ENCODE data around the gene TMEM203.

The TMEM203 gene

GRCh38 chr9:137205126-137206069 lies at the start of gene TMEM203, which contains the start of gene NDOR1:
TMEM203 (minus strand) TSS chr9:137205648; CDS start chr9:137205414, 234 bp downstream.
NDOR1 (plus strand) TSS chr9:137205700; CDS start chr9:137205778, 78 bp downstream.
- TF ChIP-seq EP300 (IDR thresholded peaks at IDR 0.05; ENCODE audit: borderline replicate concordance), result no peak; the same call in 1 of the 2 replicates
- peak; percentile 95 for TF ChIP-seq YY1 (IDR thresholded peaks at IDR 0.05; ENCODE audit: low read depth)
- peak; percentile 91 for TF ChIP-seq CREB1 (IDR thresholded peaks at IDR 0.05; ENCODE audit: low read depth)
- TF ChIP-seq NFIC (IDR thresholded peaks at IDR 0.05), result no peak
- no peak for TF ChIP-seq TEAD4 (IDR thresholded peaks at IDR 0.05)
- TF ChIP-seq ZBTB7A (IDR thresholded peaks at IDR 0.05; ENCODE audit: low read depth), result no peak
- peak; percentile 67 for TF ChIP-seq TCF12 (IDR thresholded peaks at IDR 0.05; ENCODE audit: low read depth)
- no peak for TF ChIP-seq CEBPB (IDR thresholded peaks at IDR 0.05)
- peak; percentile 83 for TF ChIP-seq MAX (IDR thresholded peaks at IDR 0.05)
- peak; percentile 90 for TF ChIP-seq TAF1 (IDR thresholded peaks at IDR 0.05; ENCODE audit: low read depth)
- TF ChIP-seq USF1 (IDR thresholded peaks at IDR 0.05), result 0 out of 2 replicates have a peak, but pooled peaks have one; percentile 14

- TF ChIP-seq EGR1 (IDR thresholded peaks at IDR 0.05), result no peak; the same call in 1 of the 2 replicates
- no peak for TF ChIP-seq CEBPB (IDR thresholded peaks at IDR 0.05)
- peak; percentile 60; the same call in 1 of the 2 replicates for TF ChIP-seq MAX (IDR thresholded peaks at IDR 0.05)
- peak; percentile 71; the same call in 1 of the 2 replicates for TF ChIP-seq ZBTB7A (IDR thresholded peaks at IDR 0.05; ENCODE audit: low read depth)
- TF ChIP-seq RAD21 (IDR thresholded peaks at IDR 0.05; ENCODE audit: low read depth), result no peak
- no peak; the same call in 1 of the 2 replicates for TF ChIP-seq TAF1 (IDR thresholded peaks at IDR 0.05; ENCODE audit: low read depth)
- TF ChIP-seq USF1 (IDR thresholded peaks at IDR 0.05), result peak; percentile 32; the same call in 1 of the 2 replicates
- no peak for TF ChIP-seq CREB1 (IDR thresholded peaks at IDR 0.05; ENCODE audit: low read depth)
- peak; percentile 16; the same call in 1 of the 2 replicates for TF ChIP-seq TEAD4 (IDR thresholded peaks at IDR 0.05)
- no peak for TF ChIP-seq FOXM1 (IDR thresholded peaks at IDR 0.05; ENCODE audit: borderline replicate concordance, low read depth)
- no peak for TF ChIP-seq TCF12 (IDR thresholded peaks at IDR 0.05; ENCODE audit: low read depth)
Observed at GRCh38 chr9:137254624-137255447, 49.4 kb upstream of the TMEM203 start, which contains the start of gene NELFB. NELFB (plus strand) TSS chr9:137255327.

GRCh38 chr9:137253717-137254623 lies 48.5 kb upstream of the TMEM203 start:
- TF ChIP-seq MAX (IDR thresholded peaks at IDR 0.05), result peak; percentile 43
- peak; percentile 5; the same call in 1 of the 2 replicates for TF ChIP-seq YY1 (IDR thresholded peaks at IDR 0.05; ENCODE audit: low read depth)
- no peak for TF ChIP-seq EP300 (IDR thresholded peaks at IDR 0.05; ENCODE audit: borderline replicate concordance)

GRCh38 chr9:137252555-137253506 lies 47.4 kb upstream of the TMEM203 start:
- no peak for TF ChIP-seq EGR1 (IDR thresholded peaks at IDR 0.05)
- peak; percentile 48; the same call in 1 of the 2 replicates for TF ChIP-seq MAX (IDR thresholded peaks at IDR 0.05)
- peak; percentile 43; the same call in 1 of the 2 replicates for TF ChIP-seq ZBTB7A (IDR thresholded peaks at IDR 0.05; ENCODE audit: low read depth)
- no peak for TF ChIP-seq FOXM1 (IDR thresholded peaks at IDR 0.05; ENCODE audit: borderline replicate concordance, low read depth)

GRCh38 chr9:137251490-137252268 lies 46.2 kb upstream of the TMEM203 start:
- TF ChIP-seq TEAD4 (IDR thresholded peaks at IDR 0.05), result no peak

- TF ChIP-seq TCF12 (IDR thresholded peaks at IDR 0.05; ENCODE audit: low read depth) (no peak), YY1 (IDR thresholded peaks at IDR 0.05; ENCODE audit: low read depth) (no peak)
Observed at GRCh38 chr9:137251194-137251461, 45.7 kb upstream of the TMEM203 start, which contains the start of gene STPG3. STPG3 (plus strand) TSS chr9:137251286; CDS start chr9:137251287, 1 bp downstream.

All from Ishikawa (cell line).